BE2C (cell line): ENCODE results near the gene SLF2.

Experiments
- DNase-seq: peaks from one replicate; pipeline ENCODE4 v3.0.0-alpha.2; 2020
- H3K27me3 ChIP-seq: fragments of 250-450 bp; sonication (Bioruptor Pico); 2 replicates; pipeline ENCODE4 v1.5.1; 2020; ENCODE audit warnings: mild to moderate bottlenecking
- H3K36me3 ChIP-seq: fragments of 250-450 bp; sonication (Bioruptor Pico); 2 replicates; pipeline ENCODE4 v1.5.1; 2020; ENCODE audit warnings: mild to moderate bottlenecking
- H3K4me1 ChIP-seq: fragments of 250-450 bp; sonication (Bioruptor Pico); 2 replicates; pipeline ENCODE4 v1.5.1; 2020
- H3K4me3 ChIP-seq: 2 replicates; pipeline ENCODE4 v1.5.1; 2011; ENCODE audit warnings: low read depth, low read length
- H3K9me3 ChIP-seq: fragments of 250-450 bp; sonication (Bioruptor Pico); 2 replicates; pipeline ENCODE4 v1.5.1; 2020
- CTCF ChIP-seq: IDR thresholded peaks from 2 replicates; pipeline ENCODE4 v1.5.1; 2012; ENCODE audit warnings: mild to moderate bottlenecking, low read depth, low read length

Gene SLF2

GRCh38 chr10:100909501-100910263, 3.1 kb upstream of the SLF2 start:
- Histone ChIP-seq H3K9me3 (no peaks in the 10 kb centered on the region), H3K4me1 (peaks cover 18% of the 10 kb centered on the region), H3K27me3 (no peaks in the 10 kb centered on the region), H3K36me3 (no peaks in the 10 kb centered on the region), H3K4me3 (no peak overlapping the region)
- TF ChIP-seq CTCF: no peak
- DNase-seq: no peak

GRCh38 chr10:100911472-100911871, 1.3 kb upstream of the SLF2 start:
- peaks cover 1% of the 10 kb centered on the region for H3K36me3 ChIP-seq
- no peak for DNase-seq
- no peak overlapping the region for H3K4me3 ChIP-seq
- H3K4me1 ChIP-seq: peaks cover 18% of the 10 kb centered on the region
- TF ChIP-seq CTCF: no peak
- H3K27me3 ChIP-seq: no peaks in the 10 kb centered on the region
- H3K9me3 ChIP-seq: no peaks in the 10 kb centered on the region

- H3K4me1 ChIP-seq: peaks cover 18% of the 10 kb centered on the region
- no peak for TF ChIP-seq CTCF
- DNase-seq: no peak
- H3K4me3 ChIP-seq: peak overlapping the region; percentile 86
- peaks cover 7% of the 10 kb centered on the region for H3K36me3 ChIP-seq
- H3K9me3 ChIP-seq: no peaks in the 10 kb centered on the region
- H3K27me3 ChIP-seq: no peaks in the 10 kb centered on the region
Measured at GRCh38 chr10:100912013-100912604, 654 bp upstream of the SLF2 start.

- peak overlapping the region; percentile 86 for H3K4me3 ChIP-seq
- TF ChIP-seq CTCF: no peak
- H3K36me3 ChIP-seq: peaks cover 21% of the 10 kb centered on the region
- H3K9me3 ChIP-seq: no peaks in the 10 kb centered on the region
- no peak for DNase-seq
- peaks cover 18% of the 10 kb centered on the region for H3K4me1 ChIP-seq
- no peaks in the 10 kb centered on the region for H3K27me3 ChIP-seq
Measured at GRCh38 chr10:100913470-100913865, 705 bp downstream of the SLF2 start.

GRCh38 chr10:100917071-100917470, 4.3 kb downstream of the SLF2 start:
- DNase-seq: no peak
- Histone ChIP-seq H3K9me3 (no peaks in the 10 kb centered on the region), H3K4me1 (peaks cover under 1% of the 10 kb centered on the region; the same call in 1 of the 2 replicates), H3K36me3 (peaks cover 28% of the 10 kb centered on the region), H3K4me3 (no peak overlapping the region), H3K27me3 (no peaks in the 10 kb centered on the region)
- TF ChIP-seq CTCF: no peak

- H3K4me1 ChIP-seq: no peaks in the 10 kb centered on the region
- no peak for TF ChIP-seq CTCF
- no peaks in the 10 kb centered on the region for H3K9me3 ChIP-seq
- H3K27me3 ChIP-seq: no peaks in the 10 kb centered on the region
- no peak overlapping the region for H3K4me3 ChIP-seq
- no peak for DNase-seq
- peaks cover 36% of the 10 kb centered on the region for H3K36me3 ChIP-seq
Measured at GRCh38 chr10:100923580-100923979, 10.8 kb downstream of the SLF2 start.
